ENCODE results near the gene ARHGAP26. TPM values are rescaled to one million over a fixed set of nuclear protein-coding genes. Genes with fewer than 3 reads are reported as not detected.

Gene ARHGAP26
- total and polyA plus RNA-seq, 2 experiments from 2014 or later = 9.5 to 16.8 TPM

DNA sequence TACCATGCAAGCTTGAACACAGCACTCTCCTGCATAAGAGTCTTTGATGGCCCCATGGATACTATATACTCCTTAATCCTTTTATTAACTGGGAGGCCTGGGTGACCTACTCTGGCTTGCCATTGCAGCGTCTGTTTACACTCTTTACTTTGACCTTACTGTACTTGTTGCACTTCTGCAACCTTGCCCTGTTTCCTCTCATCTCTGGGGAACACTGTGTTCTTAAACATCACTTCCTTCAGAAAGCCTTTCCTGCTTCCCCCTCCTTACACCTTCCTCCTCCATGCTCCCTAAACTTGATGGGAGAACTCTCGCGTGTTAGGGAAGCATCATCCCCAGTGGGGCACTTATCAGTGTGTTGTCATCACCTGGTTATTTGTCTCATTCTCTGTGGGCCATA, 411.0 kb downstream of the ARHGAP26 start:
- no peak for DNase-seq (ENCODE audit: low spot score)

More for the DNA sequence above, 411.0 kb downstream of the ARHGAP26 start:
- Histone ChIP-seq H3K27me3 (ENCODE audit: insufficient read depth) (no peaks in the 10 kb centered on the region), H3K4me1 (ENCODE audit: insufficient read depth) (no peaks in the 10 kb centered on the region), H3K4me2 (no peak overlapping the region), H3K9me2 (ENCODE audit: insufficient read depth) (no peaks in the 10 kb centered on the region), H3F3A (replicated peaks; ENCODE audit: low read depth) (no peaks in the 10 kb centered on the region), H2AFZ (no peak overlapping the region), H3K79me2 (replicated peaks; ENCODE audit: insufficient read depth) (no peaks in the 10 kb centered on the region), H3K36me3 (ENCODE audit: insufficient read depth) (no peaks in the 10 kb centered on the region), H3K4me3 (no peak overlapping the region), H4K20me1 (replicated peaks; ENCODE audit: insufficient read depth) (no peaks in the 10 kb centered on the region), H3K27ac (ENCODE audit: low read depth) (no peak overlapping the region)
- Mint-ChIP-seq H3K27ac (no peak overlapping the region; the same call in 1 of the 2 replicates), H3K9me3 (no peaks in the 10 kb centered on the region), H3K36me3 (ENCODE audit: low read depth) (no peaks in the 10 kb centered on the region; the same call in 2 of the 3 replicates), H3K4me3 (no peak overlapping the region), H3K4me1 (no peaks in the 10 kb centered on the region; the same call in 2 of the 3 replicates), H3K27me3 (ENCODE audit: insufficient read depth, low read depth, poor library complexity) (no peaks in the 10 kb centered on the region)
- TF ChIP-seq STAT1 (IDR thresholded peaks at IDR 0.05; ENCODE audit: unreplicated experiment) = no peak
- TF ChIP-seq NANOG (IDR thresholded peaks at IDR 0.05; ENCODE audit: borderline replicate concordance) = no peak
- TF ChIP-seq POLR2AphosphoS5 (IDR thresholded peaks at IDR 0.05; ENCODE audit: low read depth) = no peak
- no peak for TF ChIP-seq CREB1 (CRISPR knock-in tag; IDR thresholded peaks at IDR 0.05; ENCODE audit: low read depth)
- TF ChIP-seq, protein P1, sequence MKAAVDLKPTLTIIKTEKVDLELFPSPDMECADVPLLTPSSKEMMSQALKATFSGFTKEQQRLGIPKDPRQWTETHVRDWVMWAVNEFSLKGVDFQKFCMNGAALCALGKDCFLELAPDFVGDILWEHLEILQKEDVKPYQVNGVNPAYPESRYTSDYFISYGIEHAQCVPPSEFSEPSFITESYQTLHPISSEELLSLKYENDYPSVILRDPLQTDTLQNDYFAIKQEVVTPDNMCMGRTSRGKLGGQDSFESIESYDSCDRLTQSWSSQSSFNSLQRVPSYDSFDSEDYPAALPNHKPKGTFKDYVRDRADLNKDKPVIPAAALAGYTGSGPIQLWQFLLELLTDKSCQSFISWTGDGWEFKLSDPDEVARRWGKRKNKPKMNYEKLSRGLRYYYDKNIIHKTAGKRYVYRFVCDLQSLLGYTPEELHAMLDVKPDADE (IDR thresholded peaks at IDR 0.05) = no peak
- TF ChIP-seq, protein P2, sequence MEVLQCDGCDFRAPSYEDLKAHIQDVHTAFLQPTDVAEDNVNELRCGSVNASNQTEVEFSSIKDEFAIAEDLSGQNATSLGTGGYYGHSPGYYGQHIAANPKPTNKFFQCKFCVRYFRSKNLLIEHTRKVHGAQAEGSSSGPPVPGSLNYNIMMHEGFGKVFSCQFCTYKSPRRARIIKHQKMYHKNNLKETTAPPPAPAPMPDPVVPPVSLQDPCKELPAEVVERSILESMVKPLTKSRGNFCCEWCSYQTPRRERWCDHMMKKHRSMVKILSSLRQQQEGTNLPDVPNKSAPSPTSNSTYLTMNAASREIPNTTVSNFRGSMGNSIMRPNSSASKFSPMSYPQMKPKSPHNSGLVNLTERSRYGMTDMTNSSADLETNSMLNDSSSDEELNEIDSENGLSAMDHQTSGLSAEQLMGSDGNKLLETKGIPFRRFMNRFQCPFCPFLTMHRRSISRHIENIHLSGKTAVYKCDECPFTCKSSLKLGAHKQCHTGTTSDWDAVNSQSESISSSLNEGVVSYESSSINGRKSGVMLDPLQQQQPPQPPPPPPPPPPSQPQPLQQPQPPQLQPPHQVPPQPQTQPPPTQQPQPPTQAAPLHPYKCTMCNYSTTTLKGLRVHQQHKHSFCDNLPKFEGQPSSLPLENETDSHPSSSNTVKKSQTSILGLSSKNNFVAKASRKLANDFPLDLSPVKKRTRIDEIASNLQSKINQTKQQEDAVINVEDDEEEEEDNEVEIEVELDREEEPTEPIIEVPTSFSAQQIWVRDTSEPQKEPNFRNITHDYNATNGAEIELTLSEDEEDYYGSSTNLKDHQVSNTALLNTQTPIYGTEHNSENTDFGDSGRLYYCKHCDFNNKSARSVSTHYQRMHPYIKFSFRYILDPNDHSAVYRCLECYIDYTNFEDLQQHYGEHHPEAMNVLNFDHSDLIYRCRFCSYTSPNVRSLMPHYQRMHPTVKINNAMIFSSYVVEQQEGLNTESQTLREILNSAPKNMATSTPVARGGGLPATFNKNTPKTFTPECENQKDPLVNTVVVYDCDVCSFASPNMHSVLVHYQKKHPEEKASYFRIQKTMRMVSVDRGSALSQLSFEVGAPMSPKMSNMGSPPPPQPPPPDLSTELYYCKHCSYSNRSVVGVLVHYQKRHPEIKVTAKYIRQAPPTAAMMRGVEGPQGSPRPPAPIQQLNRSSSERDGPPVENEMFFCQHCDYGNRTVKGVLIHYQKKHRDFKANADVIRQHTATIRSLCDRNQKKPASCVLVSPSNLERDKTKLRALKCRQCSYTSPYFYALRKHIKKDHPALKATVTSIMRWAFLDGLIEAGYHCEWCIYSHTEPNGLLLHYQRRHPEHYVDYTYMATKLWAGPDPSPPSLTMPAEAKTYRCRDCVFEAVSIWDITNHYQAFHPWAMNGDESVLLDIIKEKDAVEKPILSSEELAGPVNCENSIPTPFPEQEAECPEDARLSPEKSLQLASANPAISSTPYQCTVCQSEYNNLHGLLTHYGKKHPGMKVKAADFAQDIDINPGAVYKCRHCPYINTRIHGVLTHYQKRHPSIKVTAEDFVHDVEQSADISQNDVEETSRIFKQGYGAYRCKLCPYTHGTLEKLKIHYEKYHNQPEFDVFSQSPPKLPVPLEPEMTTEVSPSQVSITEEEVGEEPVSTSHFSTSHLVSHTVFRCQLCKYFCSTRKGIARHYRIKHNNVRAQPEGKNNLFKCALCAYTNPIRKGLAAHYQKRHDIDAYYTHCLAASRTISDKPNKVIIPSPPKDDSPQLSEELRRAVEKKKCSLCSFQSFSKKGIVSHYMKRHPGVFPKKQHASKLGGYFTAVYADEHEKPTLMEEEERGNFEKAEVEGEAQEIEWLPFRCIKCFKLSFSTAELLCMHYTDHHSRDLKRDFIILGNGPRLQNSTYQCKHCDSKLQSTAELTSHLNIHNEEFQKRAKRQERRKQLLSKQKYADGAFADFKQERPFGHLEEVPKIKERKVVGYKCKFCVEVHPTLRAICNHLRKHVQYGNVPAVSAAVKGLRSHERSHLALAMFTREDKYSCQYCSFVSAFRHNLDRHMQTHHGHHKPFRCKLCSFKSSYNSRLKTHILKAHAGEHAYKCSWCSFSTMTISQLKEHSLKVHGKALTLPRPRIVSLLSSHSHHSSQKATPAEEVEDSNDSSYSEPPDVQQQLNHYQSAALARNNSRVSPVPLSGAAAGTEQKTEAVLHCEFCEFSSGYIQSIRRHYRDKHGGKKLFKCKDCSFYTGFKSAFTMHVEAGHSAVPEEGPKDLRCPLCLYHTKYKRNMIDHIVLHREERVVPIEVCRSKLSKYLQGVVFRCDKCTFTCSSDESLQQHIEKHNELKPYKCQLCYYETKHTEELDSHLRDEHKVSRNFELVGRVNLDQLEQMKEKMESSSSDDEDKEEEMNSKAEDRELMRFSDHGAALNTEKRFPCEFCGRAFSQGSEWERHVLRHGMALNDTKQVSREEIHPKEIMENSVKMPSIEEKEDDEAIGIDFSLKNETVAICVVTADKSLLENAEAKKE (CRISPR knock-in tag; IDR thresholded peaks at IDR 0.05) = no peak
- TF ChIP-seq, protein P3, sequence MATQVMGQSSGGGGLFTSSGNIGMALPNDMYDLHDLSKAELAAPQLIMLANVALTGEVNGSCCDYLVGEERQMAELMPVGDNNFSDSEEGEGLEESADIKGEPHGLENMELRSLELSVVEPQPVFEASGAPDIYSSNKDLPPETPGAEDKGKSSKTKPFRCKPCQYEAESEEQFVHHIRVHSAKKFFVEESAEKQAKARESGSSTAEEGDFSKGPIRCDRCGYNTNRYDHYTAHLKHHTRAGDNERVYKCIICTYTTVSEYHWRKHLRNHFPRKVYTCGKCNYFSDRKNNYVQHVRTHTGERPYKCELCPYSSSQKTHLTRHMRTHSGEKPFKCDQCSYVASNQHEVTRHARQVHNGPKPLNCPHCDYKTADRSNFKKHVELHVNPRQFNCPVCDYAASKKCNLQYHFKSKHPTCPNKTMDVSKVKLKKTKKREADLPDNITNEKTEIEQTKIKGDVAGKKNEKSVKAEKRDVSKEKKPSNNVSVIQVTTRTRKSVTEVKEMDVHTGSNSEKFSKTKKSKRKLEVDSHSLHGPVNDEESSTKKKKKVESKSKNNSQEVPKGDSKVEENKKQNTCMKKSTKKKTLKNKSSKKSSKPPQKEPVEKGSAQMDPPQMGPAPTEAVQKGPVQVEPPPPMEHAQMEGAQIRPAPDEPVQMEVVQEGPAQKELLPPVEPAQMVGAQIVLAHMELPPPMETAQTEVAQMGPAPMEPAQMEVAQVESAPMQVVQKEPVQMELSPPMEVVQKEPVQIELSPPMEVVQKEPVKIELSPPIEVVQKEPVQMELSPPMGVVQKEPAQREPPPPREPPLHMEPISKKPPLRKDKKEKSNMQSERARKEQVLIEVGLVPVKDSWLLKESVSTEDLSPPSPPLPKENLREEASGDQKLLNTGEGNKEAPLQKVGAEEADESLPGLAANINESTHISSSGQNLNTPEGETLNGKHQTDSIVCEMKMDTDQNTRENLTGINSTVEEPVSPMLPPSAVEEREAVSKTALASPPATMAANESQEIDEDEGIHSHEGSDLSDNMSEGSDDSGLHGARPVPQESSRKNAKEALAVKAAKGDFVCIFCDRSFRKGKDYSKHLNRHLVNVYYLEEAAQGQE (IDR thresholded peaks at IDR 0.05; ENCODE audit: unreplicated experiment) = no peak
- TF ChIP-seq ZNF114 (CRISPR knock-in tag; IDR thresholded peaks at IDR 0.05) = no peak
- ATAC-seq = no peak

Measured in GM23338 (cell line).